ENCODE data around the gene SBK1.
"Not testable (repeated sequence)": the region's sequence is repeated elsewhere in the genome, so short reads cannot be mapped to it uniquely, and the experiment has no call there.

Gene SBK1

DNA sequence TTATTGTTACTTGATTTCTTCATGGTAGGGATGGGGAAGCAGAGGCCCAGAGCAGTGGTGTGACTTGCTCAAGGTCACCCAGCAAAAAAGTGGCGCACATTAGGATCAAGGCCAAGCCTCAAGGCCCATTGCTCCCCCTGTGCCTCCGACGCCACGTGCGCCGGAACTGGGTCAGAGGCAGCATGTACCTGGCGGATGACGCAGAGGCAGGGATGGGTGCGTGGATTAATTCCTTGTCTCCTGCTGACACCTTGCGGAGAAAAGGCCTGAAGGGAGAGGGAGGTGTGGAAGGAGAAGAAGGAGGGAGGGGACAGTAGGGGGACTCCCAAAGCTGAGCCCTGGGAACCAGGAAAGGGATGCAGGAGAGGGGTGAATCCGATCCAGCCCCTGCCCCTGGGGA is 18.5 kb downstream of the SBK1 start:
- DNase-seq: no peak

DNA sequence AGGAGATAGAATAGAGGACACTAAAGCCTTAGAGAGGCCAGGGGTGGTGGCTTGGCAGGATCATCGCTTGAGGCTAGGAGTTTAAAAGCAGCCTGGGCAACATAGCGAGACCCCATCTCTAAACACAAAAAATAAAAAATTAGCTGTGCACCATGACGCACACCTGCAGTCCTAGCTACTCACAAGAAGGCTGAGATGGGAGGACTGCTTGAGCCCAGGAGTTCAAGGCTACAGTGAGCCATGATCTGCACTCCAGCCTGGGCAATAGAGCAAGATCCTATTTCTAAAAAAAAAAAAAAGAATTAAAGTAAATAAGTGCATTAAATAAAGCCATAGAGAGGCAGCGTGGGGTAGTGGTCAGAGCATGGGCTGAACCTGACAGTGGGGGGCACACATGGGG is 19.1 kb downstream of the SBK1 start:
- DNase-seq: no peak

DNA sequence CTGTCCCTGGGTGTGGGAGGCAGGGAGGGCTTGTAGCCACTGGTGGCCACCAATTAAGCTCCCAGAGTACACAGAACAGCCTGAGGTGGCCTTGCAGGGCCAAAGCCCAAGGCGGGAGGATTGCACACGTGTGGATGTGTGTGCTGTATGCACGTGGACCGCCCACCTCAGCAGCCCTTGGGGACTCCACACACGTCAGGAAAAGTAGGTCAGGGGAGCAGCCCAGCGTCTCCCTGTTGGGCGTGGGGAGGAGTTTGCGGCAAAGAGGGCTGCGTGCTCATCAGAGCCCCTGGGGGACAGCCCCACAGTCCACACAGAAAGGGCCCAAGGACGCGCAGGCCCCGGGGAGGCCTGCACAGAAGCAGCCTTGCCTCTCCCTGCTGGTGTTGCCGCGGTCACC is 19.6 kb downstream of the SBK1 start:
- DNase-seq: no peak

DNA sequence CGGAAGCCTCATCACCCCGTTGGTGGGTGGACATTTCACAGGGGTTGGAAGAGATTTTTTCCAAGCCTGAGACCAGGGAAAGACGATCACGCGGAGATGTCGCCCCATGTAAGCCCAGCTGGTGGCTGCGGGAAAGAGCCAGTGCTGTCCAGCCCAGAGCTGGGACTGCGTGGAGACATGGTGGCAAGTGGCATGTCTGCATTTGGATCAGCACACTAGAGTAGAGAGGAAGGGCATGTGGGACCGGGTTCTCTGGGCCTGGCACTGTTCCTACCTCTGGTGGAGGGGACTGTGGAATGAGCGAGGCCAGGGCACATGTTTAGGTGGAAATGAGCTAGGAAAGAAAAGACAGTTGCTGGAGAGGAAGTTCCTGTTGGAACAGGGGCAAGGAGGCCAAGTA is 20.0 kb downstream of the SBK1 start:
- no peak for DNase-seq

DNA sequence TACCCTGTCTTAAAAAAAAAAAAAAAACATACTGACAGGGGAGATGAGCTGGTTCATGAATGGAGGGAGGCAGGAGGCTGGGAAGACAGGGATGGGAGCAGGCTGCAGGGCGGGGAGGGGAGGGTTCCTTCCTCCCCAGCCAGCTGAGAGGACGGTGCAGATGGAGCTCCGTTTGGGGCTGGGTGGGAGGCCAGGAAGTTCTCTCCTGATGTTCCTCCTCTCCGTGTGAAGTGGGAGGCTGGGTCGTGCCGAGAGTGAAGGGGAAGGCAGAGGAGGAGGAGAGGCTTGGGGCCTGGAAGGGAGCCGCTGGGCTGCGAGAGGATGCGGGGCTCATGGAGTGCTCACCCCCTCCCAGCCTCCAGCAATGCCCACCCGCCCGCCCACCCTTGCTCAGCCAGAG is 21.3 kb downstream of the SBK1 start:
- DNase-seq: no peak

DNA sequence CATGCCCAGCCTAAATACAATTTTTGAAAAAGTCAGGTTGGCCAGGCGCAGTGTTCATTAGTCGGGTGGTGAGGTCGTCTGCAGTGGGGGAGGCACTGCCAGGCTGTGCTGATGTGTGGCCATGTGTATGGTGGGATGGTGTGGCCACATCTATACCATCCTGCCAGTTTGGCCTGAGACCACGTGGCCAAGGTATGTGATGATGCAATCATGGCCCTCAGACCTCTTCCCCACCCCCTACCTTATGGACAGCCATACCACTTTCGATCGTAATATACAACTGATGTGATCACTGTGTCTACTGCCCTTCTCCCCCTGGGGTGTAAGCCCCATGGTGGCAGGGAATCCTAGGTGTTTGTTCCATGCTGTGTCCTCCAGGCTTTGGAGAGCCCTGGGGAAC is 23.7 kb downstream of the SBK1 start:
- no peak for DNase-seq

DNA sequence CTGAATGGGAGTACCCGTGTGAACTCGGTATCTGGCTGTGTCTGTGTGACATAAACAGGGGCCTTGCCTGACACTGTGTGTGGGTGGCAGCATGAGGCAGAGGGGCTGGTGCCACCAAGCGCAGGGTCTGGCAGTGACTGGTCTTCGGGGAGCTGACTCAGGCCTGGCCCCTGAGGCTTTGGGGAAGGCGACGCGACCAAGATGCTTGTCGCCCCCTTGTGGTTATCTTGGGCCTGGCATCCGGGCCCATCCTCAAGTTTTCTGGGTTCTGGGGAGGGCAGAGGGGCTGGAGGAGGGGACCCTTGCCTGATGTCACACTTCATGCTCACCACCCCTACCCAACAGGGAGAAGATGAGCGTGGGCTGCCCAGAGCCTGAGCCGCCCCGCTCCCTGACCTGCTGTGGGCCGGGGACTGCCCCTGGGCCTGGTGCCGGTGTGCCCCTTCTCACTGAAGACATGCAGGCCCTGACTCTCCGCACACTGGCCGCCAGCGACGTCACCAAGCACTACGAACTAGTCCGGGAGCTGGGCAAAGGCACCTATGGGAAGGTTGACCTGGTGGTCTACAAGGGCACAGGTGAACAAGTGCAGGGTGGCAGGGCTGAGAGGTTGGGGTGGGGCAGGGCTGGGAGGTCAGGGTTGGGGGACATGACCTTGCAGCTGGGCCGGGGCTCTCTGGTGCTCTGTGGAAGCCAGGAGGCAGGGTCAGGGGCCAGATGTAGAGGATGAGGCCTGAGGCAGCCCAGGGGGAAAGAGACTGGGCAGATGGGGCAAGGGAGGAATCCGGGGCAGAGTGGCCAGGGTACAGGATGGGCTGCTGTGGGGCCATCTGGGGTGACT is 24.9 kb downstream of the SBK1 start:
- DNase-seq: peak; percentile 7

DNA sequence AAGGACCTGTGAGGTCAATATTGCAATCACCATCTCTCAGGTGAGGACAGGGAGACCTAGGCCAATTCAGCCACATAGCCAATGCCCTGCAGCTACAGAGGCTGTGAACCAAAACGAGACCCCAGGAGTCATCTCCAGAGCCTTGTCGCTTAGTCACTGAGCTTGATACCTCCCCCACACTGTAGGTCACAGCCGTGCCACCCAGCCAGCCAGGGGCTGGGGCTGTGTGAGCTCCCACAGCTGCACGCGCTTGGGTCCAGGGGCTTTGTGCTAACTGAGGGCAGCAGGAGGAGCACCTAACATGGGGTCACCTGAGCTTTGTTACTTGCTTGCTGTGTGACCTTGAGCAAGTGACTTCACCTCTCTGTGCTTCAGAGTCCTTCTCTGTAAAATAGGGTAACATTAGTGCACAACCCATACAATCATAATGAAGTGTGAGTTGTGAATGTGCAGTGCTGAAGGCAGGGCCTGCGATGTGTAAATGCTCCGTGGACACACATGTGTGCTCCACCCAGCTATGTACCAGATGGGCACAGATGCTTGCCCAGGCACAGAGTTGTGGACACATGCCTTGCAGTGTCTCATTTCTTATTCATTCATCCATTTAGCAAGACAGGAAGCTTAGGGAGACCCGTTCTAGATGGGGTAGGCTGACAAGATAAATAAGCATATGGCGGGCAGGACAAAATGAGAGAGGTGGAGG is 25.9 kb downstream of the SBK1 start:
- no peak for DNase-seq

DNA sequence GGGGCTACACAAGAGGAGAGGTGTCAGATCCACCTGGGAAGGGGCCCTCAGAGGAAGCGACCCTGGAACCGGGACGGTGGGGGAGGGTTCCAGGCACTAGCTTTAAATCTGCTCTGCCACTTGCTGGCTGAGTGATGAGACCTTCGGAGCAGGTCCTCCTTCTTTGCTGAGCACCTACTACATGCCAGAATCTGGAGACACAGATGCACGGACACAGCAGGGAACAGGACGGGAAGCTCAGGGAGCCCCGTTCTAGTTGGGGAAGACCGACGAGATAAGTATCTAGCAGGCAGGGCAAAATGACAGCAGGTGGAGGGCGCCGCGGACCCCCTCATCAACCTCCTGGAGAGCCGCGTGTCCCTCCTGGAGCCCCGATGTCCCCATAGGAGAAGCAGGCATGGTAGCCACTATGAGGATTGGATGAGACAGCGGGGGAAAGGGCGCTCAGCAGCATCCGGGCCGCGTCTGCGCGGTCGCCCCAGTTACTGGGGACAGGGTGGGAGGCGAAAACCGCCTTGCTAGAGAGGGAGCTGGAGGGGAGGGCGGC is 27.2 kb downstream of the SBK1 start:
- DNase-seq: no peak

DNA sequence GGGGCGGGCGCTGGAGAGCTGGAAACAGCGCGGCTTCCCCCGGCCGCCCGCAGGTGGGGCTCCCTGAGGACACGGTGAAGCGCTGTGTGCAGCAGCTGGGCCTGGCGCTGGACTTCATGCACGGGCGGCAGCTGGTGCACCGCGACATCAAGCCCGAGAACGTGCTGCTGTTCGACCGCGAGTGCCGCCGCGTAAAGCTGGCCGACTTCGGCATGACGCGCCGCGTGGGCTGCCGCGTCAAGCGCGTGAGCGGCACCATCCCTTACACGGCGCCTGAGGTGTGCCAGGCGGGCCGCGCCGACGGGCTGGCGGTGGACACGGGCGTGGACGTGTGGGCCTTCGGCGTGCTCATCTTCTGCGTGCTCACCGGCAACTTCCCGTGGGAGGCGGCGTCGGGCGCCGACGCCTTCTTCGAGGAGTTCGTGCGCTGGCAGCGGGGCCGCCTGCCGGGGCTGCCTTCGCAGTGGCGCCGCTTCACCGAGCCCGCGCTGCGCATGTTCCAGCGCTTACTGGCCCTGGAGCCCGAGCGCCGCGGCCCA is 27.8 kb downstream of the SBK1 start:
- no peak for DNase-seq

DNA sequence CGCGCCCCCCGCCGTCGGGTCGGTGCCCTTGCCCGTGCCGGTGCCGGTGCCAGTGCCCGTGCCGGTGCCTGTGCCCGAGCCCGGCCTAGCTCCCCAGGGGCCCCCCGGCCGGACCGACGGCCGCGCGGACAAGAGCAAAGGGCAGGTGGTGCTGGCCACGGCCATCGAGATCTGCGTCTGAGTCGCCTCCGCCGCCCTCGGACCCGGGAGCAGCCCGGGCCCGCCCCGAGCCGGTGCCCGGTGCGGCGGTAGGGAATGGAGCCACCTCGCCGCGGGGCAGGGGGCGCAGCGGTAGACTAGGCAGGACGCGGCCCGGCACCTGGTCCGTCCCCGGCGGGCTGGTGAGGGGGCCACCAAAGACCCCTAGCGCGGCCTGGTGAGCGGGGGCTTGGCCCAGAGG is 28.4 kb downstream of the SBK1 start:
- DNase-seq: no peak

DNA sequence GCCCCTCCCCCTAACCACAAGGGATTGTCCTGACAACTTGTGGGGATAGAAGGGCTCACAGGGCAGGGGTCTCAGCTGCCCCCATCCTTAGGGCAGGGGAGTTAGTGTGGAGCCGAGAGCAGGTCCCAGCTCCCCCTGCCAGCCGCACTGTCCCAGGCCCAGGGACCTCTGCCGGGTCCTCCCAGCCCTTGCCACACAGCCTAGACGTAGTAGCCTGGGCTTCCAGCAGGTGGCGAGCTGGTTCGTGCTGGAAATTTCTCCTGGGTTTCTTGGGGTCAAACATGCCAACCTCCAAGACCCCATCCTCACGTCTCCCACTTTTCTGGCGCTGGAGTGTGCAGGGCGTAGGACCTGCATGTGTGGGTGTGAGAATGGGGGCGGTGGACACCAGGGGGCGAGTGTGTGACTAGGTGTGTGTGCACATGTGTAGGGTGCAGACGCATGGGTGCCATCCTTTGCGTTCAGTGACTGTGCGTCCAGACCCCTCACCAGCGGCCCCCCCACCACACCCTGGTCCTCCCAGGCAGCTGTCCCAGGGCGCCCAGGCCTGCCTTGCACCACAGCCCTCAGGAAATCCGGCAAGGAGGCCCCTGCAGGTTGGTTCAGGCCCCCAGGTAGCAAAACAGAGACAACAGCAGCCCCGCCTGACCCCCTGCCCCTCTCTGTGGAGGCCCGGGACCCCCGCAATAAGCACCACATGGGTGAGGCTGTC is 29.5 kb downstream of the SBK1 start:
- no peak for DNase-seq

DNA sequence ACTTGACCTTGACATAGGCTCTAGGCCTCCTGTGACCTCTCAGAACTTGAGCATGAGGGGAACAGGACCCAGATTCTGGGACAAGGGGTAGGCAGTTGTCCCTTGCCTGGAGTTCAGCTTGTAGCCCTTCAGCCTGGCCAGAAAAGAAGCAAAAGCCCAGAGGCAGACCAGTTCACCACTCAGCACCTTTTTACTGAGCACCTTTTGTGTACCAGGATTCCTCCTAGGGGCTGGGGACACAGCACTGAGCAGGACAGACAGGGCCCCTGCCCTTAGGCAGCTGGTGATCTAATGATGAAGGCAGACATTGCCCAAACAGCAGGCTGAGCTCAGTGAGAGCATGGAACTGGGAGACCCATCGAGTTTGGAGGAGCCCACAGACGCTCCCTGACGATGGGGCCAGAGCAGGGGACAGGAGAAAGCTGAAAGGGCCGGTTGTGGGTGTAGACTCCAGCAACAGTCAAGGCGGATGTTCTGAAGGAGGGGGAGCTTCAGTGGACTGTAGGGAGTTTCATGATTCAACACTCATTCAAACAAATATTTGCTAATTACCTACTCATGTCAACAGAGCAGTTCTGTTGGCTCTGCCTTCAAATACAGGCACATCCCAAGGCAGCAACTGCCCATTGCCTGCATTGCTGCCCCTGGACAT is 32.0 kb downstream of the SBK1 start:
- DNase-seq: no peak

DNA sequence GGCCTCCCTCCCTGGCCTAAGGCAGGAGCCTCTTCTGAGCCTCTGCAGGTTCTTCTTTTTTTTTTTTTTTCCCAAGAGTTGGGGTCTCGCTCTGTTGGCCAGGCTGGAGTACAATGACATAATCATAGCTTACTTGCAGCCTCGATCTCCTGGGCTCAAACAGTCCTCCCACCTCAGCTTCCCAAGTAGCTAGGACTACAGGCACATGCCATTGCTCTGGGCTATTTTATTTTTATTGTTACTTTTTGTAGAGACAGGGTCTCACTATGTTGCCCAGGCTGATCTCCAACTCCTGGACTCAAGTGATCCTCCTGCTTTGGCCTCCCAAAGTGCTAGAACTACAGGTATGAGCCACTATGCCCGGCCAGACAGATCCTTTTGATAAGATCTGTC is 32.6 kb downstream of the SBK1 start:
- no peak for DNase-seq

DNA sequence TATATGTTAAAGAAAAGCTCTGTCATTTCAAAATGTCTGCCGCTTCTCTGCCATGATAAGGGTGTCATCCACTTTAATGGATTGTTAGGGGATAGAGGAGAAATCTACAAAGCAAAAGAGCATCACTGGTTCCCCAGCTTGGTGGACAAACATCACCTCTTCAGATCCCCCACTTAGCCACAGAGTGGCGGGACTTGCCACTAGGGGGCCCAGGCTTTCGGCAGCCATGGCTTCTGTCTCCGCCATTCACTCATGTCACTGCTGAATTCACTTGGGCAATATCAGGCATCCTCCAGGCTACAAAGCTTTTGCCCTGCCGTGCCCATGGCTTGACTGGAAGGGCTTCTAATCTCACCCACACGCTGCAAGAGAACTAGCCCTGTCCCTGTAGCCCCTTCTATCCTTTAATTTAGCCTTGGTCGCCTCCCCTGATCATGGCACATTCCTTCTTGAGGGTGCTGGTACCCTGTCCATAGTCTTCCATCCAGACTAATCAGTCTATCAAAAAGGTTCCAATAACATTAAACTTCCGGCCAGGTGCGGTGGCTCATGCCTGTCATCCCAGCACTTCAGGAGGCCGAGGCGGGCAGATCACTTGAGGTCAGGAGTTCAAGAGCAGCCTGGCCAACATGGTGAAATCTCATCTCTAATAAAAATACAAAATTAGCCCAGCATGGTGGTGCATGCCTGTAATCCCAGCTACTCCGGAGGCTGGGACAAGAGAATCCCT is 34.7 kb downstream of the SBK1 start:
- peak; percentile 5 for DNase-seq

DNA sequence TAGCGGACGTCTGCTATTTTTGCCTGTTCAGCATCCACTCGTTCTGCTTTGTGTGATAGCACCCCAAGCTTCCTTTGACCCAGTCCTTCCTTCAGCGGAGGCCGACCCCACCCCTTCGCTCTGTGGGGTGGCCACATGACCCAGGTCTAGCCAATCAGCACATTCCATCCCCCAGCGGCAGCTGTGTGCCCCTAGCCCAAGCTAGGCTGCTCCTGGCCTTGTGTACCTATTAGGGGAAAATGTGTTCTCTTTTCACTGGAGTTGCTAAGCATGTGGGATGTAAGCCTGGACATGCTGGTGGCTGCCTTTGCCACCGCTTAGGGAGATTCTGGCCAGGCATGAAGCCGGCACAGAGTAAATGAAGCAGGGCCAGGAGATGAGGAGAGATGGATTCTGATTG is 37.9 kb downstream of the SBK1 start:
- DNase-seq: not testable (repeated sequence)

DNA sequence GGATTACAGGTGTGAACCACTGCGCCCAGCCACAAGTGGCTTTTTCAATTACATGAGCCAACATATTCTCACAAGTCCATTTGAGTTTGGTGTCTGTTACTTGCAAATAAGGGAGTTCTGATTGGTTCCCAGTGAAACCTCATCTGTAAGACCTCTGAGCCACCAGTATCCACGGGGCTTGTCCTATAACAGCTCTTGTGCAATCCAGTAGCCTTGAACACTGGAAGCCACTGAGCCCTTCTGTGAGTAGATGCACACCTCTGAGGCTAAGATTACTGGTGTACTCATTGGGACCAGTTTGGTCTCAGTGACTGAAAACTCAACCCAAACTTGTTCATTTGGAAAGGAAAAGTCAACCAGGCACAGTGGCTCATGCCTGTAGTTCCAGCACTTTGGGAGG is 38.7 kb downstream of the SBK1 start:
- not testable (repeated sequence) for DNase-seq

DNA sequence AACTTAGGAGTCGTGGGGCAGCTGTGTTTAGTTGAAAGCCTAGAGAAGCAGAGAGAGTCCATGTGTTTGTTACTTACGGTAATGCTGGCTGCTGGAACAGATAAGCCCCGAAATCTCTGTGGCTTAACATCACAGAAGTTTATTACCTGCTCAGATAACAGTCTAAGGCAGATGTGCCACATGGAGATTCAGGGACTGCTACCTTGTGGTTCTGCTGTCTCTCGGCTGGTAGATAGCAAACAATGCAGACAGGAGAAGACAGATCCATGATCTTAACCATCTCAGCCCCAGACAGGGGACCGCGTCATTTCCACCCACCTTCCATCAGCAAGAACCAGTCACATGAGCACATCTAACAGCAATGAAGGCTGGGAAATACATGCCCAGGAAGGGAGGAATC is 40.3 kb downstream of the SBK1 start:
- DNase-seq: not testable (repeated sequence)

DNA sequence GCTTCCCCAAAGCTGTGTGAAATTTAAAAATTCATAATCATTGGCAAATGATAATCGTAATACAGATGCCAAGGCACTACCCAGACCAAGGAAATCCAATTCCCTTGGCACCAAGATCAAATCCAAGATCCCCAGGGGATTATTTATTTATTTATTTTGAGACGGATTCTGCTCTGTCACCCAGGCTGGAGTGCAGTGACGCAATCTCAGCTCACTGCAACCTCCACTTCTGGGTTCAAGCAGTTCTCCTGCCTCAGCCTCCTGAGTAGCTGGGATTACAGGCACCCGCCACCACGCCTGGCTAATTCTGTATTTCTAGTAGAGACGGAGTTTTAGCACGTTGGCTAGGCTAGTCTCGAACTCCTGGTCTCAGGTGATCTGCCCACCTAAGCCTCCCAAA is 43.4 kb downstream of the SBK1 start:
- DNase-seq: not testable (repeated sequence)

DNA sequence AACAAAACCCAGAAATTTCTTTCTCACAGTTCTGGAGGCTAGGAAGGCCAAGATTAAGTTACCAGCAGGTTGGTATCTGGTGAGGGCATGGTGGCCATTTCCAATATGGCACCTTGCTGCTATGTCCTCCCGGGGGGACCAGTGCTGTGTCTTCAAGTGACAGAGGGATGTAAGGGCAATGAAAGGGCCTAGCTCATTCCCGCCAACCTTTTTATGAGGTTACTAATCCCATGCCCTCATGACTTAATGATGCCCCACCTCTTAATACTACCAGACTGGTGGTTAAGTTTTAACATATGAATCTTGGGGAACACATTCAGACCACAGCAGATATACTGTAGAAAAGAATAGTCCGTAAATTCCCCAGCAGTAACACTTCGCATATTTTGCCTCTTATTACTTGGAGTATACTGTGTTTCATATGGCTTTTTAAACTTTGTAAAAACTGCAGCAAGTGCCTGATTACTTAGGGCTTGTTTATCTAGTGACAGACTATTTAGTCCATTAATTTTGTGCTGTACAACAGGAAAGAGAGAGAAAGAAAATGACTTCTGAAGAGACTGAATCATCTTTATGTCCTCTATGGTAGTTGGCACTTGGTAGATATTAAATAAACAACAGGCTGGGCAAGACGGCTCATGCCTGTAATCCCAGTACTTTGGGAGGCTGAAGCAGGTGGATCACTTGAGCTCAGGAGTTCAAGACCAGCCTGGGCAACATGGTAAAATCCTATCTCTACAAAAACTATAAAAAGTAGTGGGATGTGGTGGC is 44.8 kb downstream of the SBK1 start:
- DNase-seq: peak; percentile 4

DNA sequence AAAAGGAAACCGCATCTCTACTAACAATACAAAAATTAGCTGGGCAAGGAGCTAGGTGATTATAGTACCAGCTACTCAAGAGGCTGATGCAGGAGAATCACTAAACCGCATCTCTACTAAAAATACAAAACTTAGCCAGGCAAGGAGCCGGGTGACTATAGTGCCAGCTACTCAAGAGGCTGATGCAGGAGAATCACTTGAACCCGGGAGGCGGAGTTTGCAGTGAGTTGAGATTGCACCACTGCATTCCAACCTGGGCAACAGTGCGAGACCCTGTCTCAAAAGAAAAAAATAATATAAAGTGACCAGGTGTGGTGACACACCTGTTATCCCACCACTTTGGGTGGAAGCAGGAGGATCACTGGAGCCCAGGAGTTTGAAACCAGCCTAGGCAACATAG is 45.9 kb downstream of the SBK1 start:
- not testable (repeated sequence) for DNase-seq

Measured in kidney glomerular epithelial cell (primary cell).